ENCODE results near the gene PLXDC2.

GRCh38 chr10:19935176-19935575 is 118.9 kb downstream of the PLXDC2 start:
- no peak for TF ChIP-seq POLR2A (IDR thresholded peaks at IDR 0.05; ENCODE audit: low read depth, low read length)
- no peak for TF ChIP-seq TAF1 (IDR thresholded peaks at IDR 0.05; ENCODE audit: borderline replicate concordance, low read depth, low read length)

Measured in GM12892 (cell line).